BE2C (cell line): Measurements from ENCODE around the gene LRRC25.

Experiments
- DNase-seq: peaks from one replicate; pipeline ENCODE4 v3.0.0-alpha.2; 2020
- H3K27me3 ChIP-seq: fragments of 250-450 bp; sonication (Bioruptor Pico); 2 replicates; pipeline ENCODE4 v1.5.1; 2020; ENCODE audit warnings: mild to moderate bottlenecking
- H3K36me3 ChIP-seq: fragments of 250-450 bp; sonication (Bioruptor Pico); 2 replicates; pipeline ENCODE4 v1.5.1; 2020; ENCODE audit warnings: mild to moderate bottlenecking
- H3K4me1 ChIP-seq: fragments of 250-450 bp; sonication (Bioruptor Pico); 2 replicates; pipeline ENCODE4 v1.5.1; 2020
- H3K4me3 ChIP-seq: 2 replicates; pipeline ENCODE4 v1.5.1; 2011; ENCODE audit warnings: low read depth, low read length
- H3K9me3 ChIP-seq: fragments of 250-450 bp; sonication (Bioruptor Pico); 2 replicates; pipeline ENCODE4 v1.5.1; 2020
- TF ChIP-seq, protein P1 (sequence below): IDR thresholded peaks from 2 replicates; pipeline ENCODE4 v1.5.1; 2012; ENCODE audit warnings: mild to moderate bottlenecking, low read depth, low read length

The LRRC25 gene

GRCh38 chr19:18443831-18444230, 46.4 kb upstream of the LRRC25 start:
- TF ChIP-seq, protein P1, sequence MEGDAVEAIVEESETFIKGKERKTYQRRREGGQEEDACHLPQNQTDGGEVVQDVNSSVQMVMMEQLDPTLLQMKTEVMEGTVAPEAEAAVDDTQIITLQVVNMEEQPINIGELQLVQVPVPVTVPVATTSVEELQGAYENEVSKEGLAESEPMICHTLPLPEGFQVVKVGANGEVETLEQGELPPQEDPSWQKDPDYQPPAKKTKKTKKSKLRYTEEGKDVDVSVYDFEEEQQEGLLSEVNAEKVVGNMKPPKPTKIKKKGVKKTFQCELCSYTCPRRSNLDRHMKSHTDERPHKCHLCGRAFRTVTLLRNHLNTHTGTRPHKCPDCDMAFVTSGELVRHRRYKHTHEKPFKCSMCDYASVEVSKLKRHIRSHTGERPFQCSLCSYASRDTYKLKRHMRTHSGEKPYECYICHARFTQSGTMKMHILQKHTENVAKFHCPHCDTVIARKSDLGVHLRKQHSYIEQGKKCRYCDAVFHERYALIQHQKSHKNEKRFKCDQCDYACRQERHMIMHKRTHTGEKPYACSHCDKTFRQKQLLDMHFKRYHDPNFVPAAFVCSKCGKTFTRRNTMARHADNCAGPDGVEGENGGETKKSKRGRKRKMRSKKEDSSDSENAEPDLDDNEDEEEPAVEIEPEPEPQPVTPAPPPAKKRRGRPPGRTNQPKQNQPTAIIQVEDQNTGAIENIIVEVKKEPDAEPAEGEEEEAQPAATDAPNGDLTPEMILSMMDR, result no peak
- Histone ChIP-seq H3K4me3 (no peak overlapping the region), H3K9me3 (no peaks in the 10 kb centered on the region), H3K4me1 (no peaks in the 10 kb centered on the region), H3K36me3 (peaks cover 18% of the 10 kb centered on the region), H3K27me3 (no peaks in the 10 kb centered on the region)
- no peak for DNase-seq

DNA sequence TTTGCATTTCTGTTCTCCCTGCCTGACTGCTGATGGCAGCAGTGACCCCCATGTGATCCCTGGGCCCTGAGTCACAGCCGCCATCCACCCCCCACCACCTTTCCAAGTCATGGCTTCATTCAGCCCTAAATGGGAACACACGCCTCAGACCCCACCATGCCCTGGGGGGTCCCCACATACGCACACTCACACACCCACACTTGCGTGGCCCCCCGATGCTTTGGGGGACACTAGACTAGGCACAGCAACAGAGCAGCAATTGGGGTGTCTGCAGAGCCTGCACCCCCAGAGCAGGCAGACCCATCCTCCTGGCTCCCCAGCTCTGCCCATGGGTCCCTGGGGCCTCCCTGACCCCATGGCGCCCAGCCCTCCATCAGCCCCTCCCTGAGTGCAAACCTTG, 46.0 kb upstream of the LRRC25 start:
- Histone ChIP-seq H3K9me3 (no peaks in the 10 kb centered on the region), H3K36me3 (peaks cover 18% of the 10 kb centered on the region), H3K4me1 (no peaks in the 10 kb centered on the region)

GRCh38 chr19:18442941-18443340, 45.5 kb upstream of the LRRC25 start:
- Histone ChIP-seq H3K4me1 (no peaks in the 10 kb centered on the region), H3K27me3 (no peaks in the 10 kb centered on the region), H3K4me3 (no peak overlapping the region), H3K9me3 (no peaks in the 10 kb centered on the region), H3K36me3 (peaks cover 18% of the 10 kb centered on the region)
- TF ChIP-seq, protein P1, result no peak
- DNase-seq, result no peak

More for the DNA sequence above, 46.0 kb upstream of the LRRC25 start:
- no peak overlapping the region for H3K4me3 ChIP-seq
- TF ChIP-seq, protein P1, result no peak
- DNase-seq, result no peak
- no peaks in the 10 kb centered on the region for H3K27me3 ChIP-seq

- H3K9me3 ChIP-seq, result no peaks in the 10 kb centered on the region
- no peaks in the 10 kb centered on the region for H3K4me1 ChIP-seq
- H3K27me3 ChIP-seq, result no peaks in the 10 kb centered on the region
- TF ChIP-seq, protein P1, result no peak
- H3K4me3 ChIP-seq, result no peak overlapping the region
- peaks cover 18% of the 10 kb centered on the region for H3K36me3 ChIP-seq
- no peak for DNase-seq
These were observed 44.7 kb upstream of the LRRC25 start for GRCh38 chr19:18441804-18442788.

DNA sequence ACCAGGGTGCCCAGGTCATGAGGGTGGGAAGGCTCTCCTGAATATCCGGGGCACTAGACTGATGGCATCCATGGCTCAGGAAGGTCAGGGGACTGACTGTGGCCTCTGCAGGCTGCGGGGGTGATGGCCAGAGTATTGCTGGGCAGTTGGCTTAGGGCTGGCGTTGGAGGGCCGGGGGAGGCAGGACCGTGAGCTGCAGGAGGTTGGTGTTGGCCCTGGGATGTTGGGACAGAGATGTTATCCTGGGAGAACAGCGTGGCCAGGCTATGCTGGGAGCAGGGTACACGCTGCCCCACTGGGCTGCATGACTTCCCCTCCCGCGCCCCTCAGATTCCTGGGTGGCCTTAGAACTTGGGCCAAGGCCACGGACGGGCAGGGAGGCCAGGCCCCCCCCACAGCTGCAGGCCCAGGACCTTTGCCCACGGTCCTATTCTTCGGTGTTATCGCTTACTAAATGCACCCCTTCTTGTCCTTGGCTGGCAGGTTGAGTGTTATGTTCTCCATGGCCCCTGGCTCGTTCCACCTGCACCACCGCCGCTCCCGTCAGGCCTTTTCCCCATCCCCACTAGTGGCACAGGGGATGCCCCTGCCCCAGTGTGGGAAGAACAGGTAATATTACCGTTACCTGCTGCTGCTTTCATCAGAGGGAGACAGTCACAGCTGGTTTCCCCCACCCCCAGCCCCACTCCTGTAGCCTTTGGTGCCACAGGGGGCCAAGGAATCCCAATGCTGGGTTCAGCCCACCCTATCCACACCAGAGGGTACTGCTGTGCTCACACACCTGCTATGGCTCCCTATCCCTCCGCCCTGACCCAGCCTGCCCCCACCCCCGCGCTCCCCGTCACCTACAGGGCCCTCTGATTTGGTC, 43.7 kb upstream of the LRRC25 start:
- Histone ChIP-seq H3K4me1 (peaks cover 5% of the 10 kb centered on the region), H3K9me3 (no peaks in the 10 kb centered on the region), H3K36me3 (peaks cover 18% of the 10 kb centered on the region), H3K4me3 (no peak overlapping the region), H3K27me3 (no peaks in the 10 kb centered on the region)
- TF ChIP-seq, protein P1, result no peak
- no peak for DNase-seq
